GM12891 (cell line): ENCODE measurements around the gene MICALL2.
"Not testable (repeated sequence)": the region's sequence is repeated elsewhere in the genome, so short reads cannot be mapped to it uniquely, and the experiment has no call there.

Experiments
- DNase-seq: peaks from one replicate; pipeline ENCODE4 v3.0.0; 2011; ENCODE audit warnings: low spot score; ENCODE audit not compliant: insufficient read length
- FAIRE-seq: peaks from 2 replicates; lab custom pipeline; 2011; peaks lifted over from hg19 to GRCh38; lab: Jason Lieb, UNC
- PAX5 ChIP-seq: IDR thresholded peaks from 2 replicates; pipeline ENCODE4 v1.6.1; 2011; ENCODE audit warnings: low read length, moderate library complexity, mild to moderate bottlenecking; ENCODE audit not compliant: insufficient read depth, severe bottlenecking
- POLR2A ChIP-seq: IDR thresholded peaks from 2 replicates; pipeline ENCODE4 v1.6.1; 2011; ENCODE audit warnings: low read depth, low read length, control low read depth
- POLR2AphosphoS5 ChIP-seq: IDR thresholded peaks from 2 replicates; pipeline ENCODE4 v1.6.1; 2011; ENCODE audit warnings: low read depth, low read length, control low read depth
- POU2F2 ChIP-seq: IDR thresholded peaks from 2 replicates; pipeline ENCODE4 v1.6.1; 2011; ENCODE audit warnings: low read depth, mild to moderate bottlenecking, control low read depth, low read length, moderate library complexity
- SPI1 ChIP-seq: IDR thresholded peaks from 2 replicates; pipeline ENCODE4 v1.6.1; 2011; ENCODE audit warnings: low read depth, low read length, control low read depth
- TAF1 ChIP-seq: IDR thresholded peaks from 2 replicates; pipeline ENCODE4 v1.6.1; 2011; ENCODE audit warnings: low read depth, low read length, control low read depth

Gene MICALL2

GRCh38 chr7:1452205-1452604 is 7.1 kb downstream of the MICALL2 start:
- DNase-seq (no peak), FAIRE-seq (no peak)
- no peak for TF ChIP-seq POU2F2
- TF ChIP-seq POLR2AphosphoS5, result no peak
- no peak for TF ChIP-seq POLR2A
- no peak for TF ChIP-seq TAF1
- TF ChIP-seq SPI1, result no peak
- no peak for TF ChIP-seq PAX5

- FAIRE-seq (no peak), DNase-seq (no peak)
- TF ChIP-seq TAF1 (no peak), POLR2A (no peak), PAX5 (no peak), POLR2AphosphoS5 (no peak), POU2F2 (no peak), SPI1 (no peak)
Observed at GRCh38 chr7:1450987-1451386, 8.3 kb downstream of the MICALL2 start.

GRCh38 chr7:1450431-1450830 is 8.8 kb downstream of the MICALL2 start:
- no peak for FAIRE-seq
- TF ChIP-seq SPI1, result no peak
- DNase-seq, result no peak

- FAIRE-seq (no peak), DNase-seq (no peak)
- TF ChIP-seq PAX5 (no peak), POLR2AphosphoS5 (no peak), POU2F2 (no peak), SPI1 (no peak), TAF1 (no peak), POLR2A (no peak)
Observed at GRCh38 chr7:1449951-1450350, 9.3 kb downstream of the MICALL2 start.

GRCh38 chr7:1449501-1449900 is 9.8 kb downstream of the MICALL2 start:
- FAIRE-seq (no peak), DNase-seq (no peak)
- TF ChIP-seq SPI1, result no peak
- no peak for TF ChIP-seq TAF1
- TF ChIP-seq POLR2A, result no peak
- no peak for TF ChIP-seq PAX5
- TF ChIP-seq POU2F2, result no peak
- TF ChIP-seq POLR2AphosphoS5, result no peak

- no peak for DNase-seq
- no peak for FAIRE-seq
- TF ChIP-seq POLR2AphosphoS5, result no peak
- TF ChIP-seq SPI1, result no peak
- no peak for TF ChIP-seq POU2F2
- TF ChIP-seq TAF1, result no peak
- no peak for TF ChIP-seq PAX5
- no peak for TF ChIP-seq POLR2A
Observed at GRCh38 chr7:1448958-1449357, 10.3 kb downstream of the MICALL2 start.

- DNase-seq, result no peak
- no peak for FAIRE-seq
- no peak for TF ChIP-seq POLR2A
- no peak for TF ChIP-seq SPI1
- TF ChIP-seq TAF1, result no peak
- no peak for TF ChIP-seq POU2F2
- TF ChIP-seq POLR2AphosphoS5, result no peak
- no peak for TF ChIP-seq PAX5
Observed at GRCh38 chr7:1447551-1448244, 11.6 kb downstream of the MICALL2 start.

GRCh38 chr7:1447112-1447511 is 12.2 kb downstream of the MICALL2 start:
- FAIRE-seq (no peak), DNase-seq (no peak)
- no peak for TF ChIP-seq PAX5
- no peak for TF ChIP-seq POU2F2
- TF ChIP-seq TAF1, result no peak
- TF ChIP-seq SPI1, result no peak
- no peak for TF ChIP-seq POLR2A
- TF ChIP-seq POLR2AphosphoS5, result no peak

GRCh38 chr7:1446620-1447032 is 12.6 kb downstream of the MICALL2 start:
- TF ChIP-seq POU2F2 (no peak), TAF1 (no peak), SPI1 (no peak), POLR2A (no peak), POLR2AphosphoS5 (no peak), PAX5 (no peak)
- FAIRE-seq, result no peak
- DNase-seq, result no peak

GRCh38 chr7:1446026-1446425 is 13.2 kb downstream of the MICALL2 start:
- not testable (repeated sequence) for DNase-seq, FAIRE-seq

GRCh38 chr7:1445341-1445740 is 13.9 kb downstream of the MICALL2 start:
- no peak for TF ChIP-seq POLR2AphosphoS5
- no peak for TF ChIP-seq SPI1
- no peak for TF ChIP-seq TAF1
- TF ChIP-seq PAX5, result no peak
- TF ChIP-seq POLR2A, result no peak
- no peak for FAIRE-seq

More at GRCh38 chr7:1445341-1445740, 13.9 kb downstream of the MICALL2 start:
- DNase-seq, result no peak
